Motor neuron (in vitro differentiated cells): Measurements from ENCODE around the gene FLNC. TPM values are rescaled to one million over a fixed set of nuclear protein-coding genes. Genes with fewer than 3 reads are reported as not detected.

Experiments used
- ATAC-seq, 8 experiments: fragments of 200-7000 bp; cut with Tn5 transposase; replicated peaks in 6 of 8; 2 replicates each; pipeline ENCODE4 v1.8.0; 2021; ENCODE audit warnings: mild to moderate bottlenecking in 8 of 8, moderate library complexity in 8 of 8
- H3K27ac ChIP-seq, 2 donors: fragments of 250-450 bp; sonication (Bioruptor Pico); 2 replicates each; pipeline ENCODE4 v1.9.0; 2021; ENCODE audit warnings: antibody characterized with exemption in 2 of 2, mild to moderate bottlenecking in 2 of 2, moderate library complexity in 1 of 2
- H3K4me1 ChIP-seq, 2 donors: fragments of 250-450 bp; sonication (Bioruptor Pico); replicated peaks in 1 of 2; 2 replicates each; pipeline ENCODE4 v1.6.1; 2021; ENCODE audit warnings: antibody characterized with exemption in 2 of 2, mild to moderate bottlenecking in 2 of 2, moderate library complexity in 1 of 2
- H3K4me3 ChIP-seq, 5 donors: fragments of 250-450 bp; sonication (Bioruptor Pico); 2 replicates each; pipeline ENCODE4 v1.9.0; 2021; ENCODE audit warnings: antibody characterized with exemption in 5 of 5, mild to moderate bottlenecking in 5 of 5, moderate library complexity in 4 of 5
- WGBS, 10 experiments: fragments of 450-650 bp; shearing (Covaris generic); methylation state at CpG; one replicate each; pipeline ENCODE4 v1.0.0; 2022; 5-methylcytosine and 5-hydroxymethylcytosine counted together
- in situ Hi-C, 9 experiments: fragments of 400-800 bp; cut with MboI; loops; one replicate each; pipeline ENCODE4 v1.15.0; 2021; ENCODE audit warnings: low sequenced_read_pairs in 9 of 9, low pct_unique_long_range_greater_than_20kb in 2 of 9; ENCODE audit not compliant: unreplicated experiment in 9 of 9
- total RNA-seq, 8 experiments: library from RNA; unstranded; fragments of 300-600 nt; gene quantifications; 2 replicates each; pipeline versions ENCODE4 v1.2.3 to v1.2.4, GENCODE V29; 2022

Gene FLNC
- total RNA-seq, 8 experiments from 2014 or later = 1.7 to 157 (median 25.9) TPM

GRCh38 chr7:128878226-128879105 lies 48.3 kb downstream of the FLNC start:
- no peak for ATAC-seq
- Histone ChIP-seq H3K4me3 (no peak overlapping the region), H3K27ac (no peak overlapping the region), H3K4me1 (peaks cover 0 to 11% of the 10 kb centered on the region in 2 donors)
- WGBS, 10 experiments = 40 to 100% (median 100%) methylated on average over 1 to 11 of the region's 14 CpGs; no CpG with 5 or more reads in 3 of the 10 experiments
- in situ Hi-C loops = loop anchor here in 5 of 9 experiments (25.0 kb wide), 4 partner anchors 266 to 466 kb away; partner anchors contain the start of genes HILPDA (in 1 of the 5) and IMPDH1 (in 1 of the 5)

DNA sequence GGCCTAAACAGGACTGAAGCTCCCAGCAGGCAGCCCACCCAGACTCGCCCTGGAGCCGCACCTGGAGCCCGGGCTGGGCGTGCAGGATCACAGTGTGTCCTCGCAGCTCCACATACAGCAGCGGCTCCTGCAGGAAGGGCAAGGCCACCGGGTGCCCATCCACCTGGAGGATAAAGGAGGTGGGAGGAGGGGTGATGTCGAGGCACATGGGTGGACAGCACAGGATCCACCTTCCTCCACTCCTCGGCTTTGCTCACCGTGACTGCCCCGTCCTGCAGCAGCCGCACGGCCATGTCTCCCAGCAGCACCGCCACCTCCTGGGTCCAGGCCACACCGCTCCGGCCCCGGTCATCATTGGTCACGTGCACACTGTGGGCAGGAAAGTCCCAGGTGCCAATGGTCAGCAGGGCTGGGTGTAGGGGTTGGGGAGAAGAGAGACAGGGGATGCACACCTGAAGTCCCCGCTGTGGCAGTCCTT lies 49.3 kb downstream of the FLNC start:
- Histone ChIP-seq H3K4me1 (peaks cover 0 to 9% of the 10 kb centered on the region in 2 donors), H3K4me3 (no peak overlapping the region), H3K27ac (no peak overlapping the region)
- 60 to 63% methylated on average over 2 of the region's 19 CpGs; no CpG with 5 or more reads in 8 of the 10 experiments for WGBS, 10 experiments
- peak in 2 of 8 experiments; percentile 4 to 30 for ATAC-seq
- in situ Hi-C loops = loop anchor here in 5 of 9 experiments (25.0 kb wide), 4 partner anchors 267 to 467 kb away; partner anchors contain the start of genes HILPDA (in 1 of the 5) and IMPDH1 (in 1 of the 5)

- H3K4me1 ChIP-seq = peaks cover 0 to 7% of the 10 kb centered on the region in 2 donors
- in situ Hi-C loops = loop anchor here in 5 of 9 experiments (25.0 kb wide), 4 partner anchors 268 to 468 kb away; partner anchors contain the start of genes HILPDA (in 1 of the 5) and IMPDH1 (in 1 of the 5)
- no peak overlapping the region for H3K27ac ChIP-seq
- no peak overlapping the region for H3K4me3 ChIP-seq
- ATAC-seq = peak; percentile 89 to 95 (median 93)
- 12 to 83% (median 40%) methylated on average over 1 to 4 of the region's 31 CpGs; no CpG with 5 or more reads in 6 of the 10 experiments for WGBS, 10 experiments
Observed at GRCh38 chr7:128879939-128880746, 49.9 kb downstream of the FLNC start.

DNA sequence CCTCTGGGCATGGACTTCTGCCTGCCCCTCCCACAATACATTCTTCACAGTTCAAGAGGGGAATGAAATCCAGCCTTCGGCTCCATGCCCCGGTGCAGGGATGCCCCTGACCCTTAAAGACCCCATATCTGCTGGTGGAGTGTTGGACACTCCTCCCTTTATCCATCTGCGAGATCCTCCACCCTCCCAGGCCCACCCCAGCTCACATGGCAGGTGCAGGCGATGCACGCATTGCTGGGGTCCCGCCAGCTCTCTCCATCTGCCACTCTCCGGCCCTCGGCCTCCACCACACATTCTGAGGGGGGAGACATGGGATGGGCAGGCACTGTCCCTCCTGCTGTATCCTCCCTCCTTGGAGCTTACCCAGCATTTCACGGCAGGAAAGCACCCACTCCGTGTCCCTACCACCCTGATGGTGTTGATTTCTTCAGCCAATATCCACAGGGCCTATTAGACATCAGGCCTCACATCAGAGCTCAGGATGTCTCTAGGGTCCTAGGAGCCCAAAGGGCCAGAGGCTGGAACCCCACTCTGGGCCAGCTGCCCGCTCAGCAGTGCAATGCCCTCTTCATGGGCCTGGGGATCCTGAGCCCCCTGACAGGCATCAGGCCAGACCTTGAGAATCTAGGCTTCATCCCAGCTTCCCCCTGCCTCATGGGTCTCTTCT lies 50.7 kb downstream of the FLNC start:
- WGBS, 10 experiments = 28 to 90% (median 45%) methylated on average over 2 of the region's 11 CpGs; no CpG with 5 or more reads in 7 of the 10 experiments
- in situ Hi-C loops = loop anchor here in 5 of 9 experiments (25.0 kb wide), 4 partner anchors 269 to 469 kb away; partner anchors contain the start of genes HILPDA (in 1 of the 5) and IMPDH1 (in 1 of the 5)

DNA sequence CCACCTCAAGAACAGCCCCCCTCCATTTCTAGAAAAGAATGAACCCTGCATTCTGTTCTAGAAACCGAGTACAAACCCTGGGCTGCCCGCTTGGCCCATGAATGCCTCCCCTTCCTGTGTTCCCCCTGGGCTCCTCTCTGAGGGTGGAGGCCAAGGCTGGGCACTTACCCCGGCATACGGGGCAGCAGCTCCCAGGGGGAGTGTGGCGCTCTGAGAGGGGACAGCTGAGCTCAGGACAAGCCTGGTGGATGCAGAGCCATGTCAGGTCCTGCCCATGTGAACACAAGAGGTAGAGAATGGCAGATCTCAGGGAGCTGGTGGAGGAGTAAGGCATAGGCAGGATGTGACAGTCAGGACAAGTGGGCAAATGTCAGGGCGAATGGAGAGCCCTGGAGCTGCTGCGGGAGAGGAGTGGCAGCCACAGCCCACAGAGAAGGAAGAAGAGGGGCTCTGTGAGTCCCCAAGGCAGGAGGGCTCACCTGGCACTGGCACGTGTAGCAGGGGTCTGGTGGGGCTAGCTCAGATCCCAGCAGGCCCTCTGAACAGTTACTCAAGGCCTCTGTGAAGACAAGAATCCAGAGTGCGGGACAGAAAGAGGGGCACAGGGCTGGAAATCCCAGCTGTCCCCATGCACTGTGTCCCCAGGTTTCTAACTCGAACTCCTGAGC lies 51.4 kb downstream of the FLNC start:
- Histone ChIP-seq H3K27ac (no peak overlapping the region), H3K4me3 (no peak overlapping the region), H3K4me1 (peaks cover 0 to 7% of the 10 kb centered on the region in 2 donors)
- in situ Hi-C loops = loop anchor here in 5 of 9 experiments (25.0 kb wide), 4 partner anchors 269 to 469 kb away; partner anchors contain the start of genes HILPDA (in 1 of the 5) and IMPDH1 (in 1 of the 5)
- no peak for ATAC-seq
- WGBS, 10 experiments = 53 to 100% (median 67%) methylated on average over 1 to 10 of the region's 10 CpGs; no CpG with 5 or more reads in 3 of the 10 experiments

More for the DNA sequence above, 50.7 kb downstream of the FLNC start:
- no peak overlapping the region for H3K4me3 ChIP-seq
- H3K4me1 ChIP-seq = peaks cover 0 to 7% of the 10 kb centered on the region in 2 donors
- no peak overlapping the region for H3K27ac ChIP-seq
- ATAC-seq = no peak

DNA sequence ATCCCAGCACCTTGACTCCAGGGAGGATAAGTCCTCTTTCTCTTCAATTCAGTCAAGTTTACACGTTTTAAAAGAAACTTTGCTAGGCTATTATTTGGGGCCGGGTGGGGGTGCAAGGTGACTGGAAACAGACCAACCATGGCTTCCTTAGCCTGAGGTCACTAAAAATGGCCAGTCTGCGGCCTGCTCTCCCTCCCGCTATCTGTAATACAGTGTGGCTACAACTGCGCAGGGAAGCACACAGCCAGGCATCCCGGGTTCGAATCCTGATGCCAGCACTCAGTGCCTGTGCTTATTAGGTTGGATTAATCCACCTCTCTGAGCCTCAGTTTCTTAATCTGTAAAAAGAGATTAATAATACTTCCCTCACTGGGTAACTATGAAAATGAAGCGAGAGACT lies 51.9 kb downstream of the FLNC start:
- in situ Hi-C loops = loop anchor here in 5 of 9 experiments (25.0 kb wide), 4 partner anchors 270 to 470 kb away; partner anchors contain the start of genes HILPDA (in 1 of the 5) and IMPDH1 (in 1 of the 5)

GRCh38 chr7:128883622-128884448 lies 53.6 kb downstream of the FLNC start:
- H3K27ac ChIP-seq = no peak overlapping the region
- 0 to 61% (median 39%) methylated on average over 1 to 6 of the region's 19 CpGs; no CpG with 5 or more reads in 3 of the 10 experiments for WGBS, 10 experiments
- no peak overlapping the region for H3K4me3 ChIP-seq
- ATAC-seq = peak; percentile 31 to 82 (median 48)
- H3K4me1 ChIP-seq = peaks cover 0 to 7% of the 10 kb centered on the region in 2 donors
- in situ Hi-C loops = loop anchor here in 5 of 9 experiments (25.0 kb wide), 4 partner anchors 272 to 472 kb away; partner anchors contain the start of genes HILPDA (in 1 of the 5) and IMPDH1 (in 1 of the 5)

More for the DNA sequence above, 51.9 kb downstream of the FLNC start:
- no peak overlapping the region for H3K27ac ChIP-seq
- no peak overlapping the region for H3K4me3 ChIP-seq
- H3K4me1 ChIP-seq = peaks cover 0 to 7% of the 10 kb centered on the region in 2 donors
- 45 to 100% (median 89%) methylated on average over 1 to 6 of the region's 8 CpGs; no CpG with 5 or more reads in 2 of the 10 experiments for WGBS, 10 experiments
- no peak for ATAC-seq

DNA sequence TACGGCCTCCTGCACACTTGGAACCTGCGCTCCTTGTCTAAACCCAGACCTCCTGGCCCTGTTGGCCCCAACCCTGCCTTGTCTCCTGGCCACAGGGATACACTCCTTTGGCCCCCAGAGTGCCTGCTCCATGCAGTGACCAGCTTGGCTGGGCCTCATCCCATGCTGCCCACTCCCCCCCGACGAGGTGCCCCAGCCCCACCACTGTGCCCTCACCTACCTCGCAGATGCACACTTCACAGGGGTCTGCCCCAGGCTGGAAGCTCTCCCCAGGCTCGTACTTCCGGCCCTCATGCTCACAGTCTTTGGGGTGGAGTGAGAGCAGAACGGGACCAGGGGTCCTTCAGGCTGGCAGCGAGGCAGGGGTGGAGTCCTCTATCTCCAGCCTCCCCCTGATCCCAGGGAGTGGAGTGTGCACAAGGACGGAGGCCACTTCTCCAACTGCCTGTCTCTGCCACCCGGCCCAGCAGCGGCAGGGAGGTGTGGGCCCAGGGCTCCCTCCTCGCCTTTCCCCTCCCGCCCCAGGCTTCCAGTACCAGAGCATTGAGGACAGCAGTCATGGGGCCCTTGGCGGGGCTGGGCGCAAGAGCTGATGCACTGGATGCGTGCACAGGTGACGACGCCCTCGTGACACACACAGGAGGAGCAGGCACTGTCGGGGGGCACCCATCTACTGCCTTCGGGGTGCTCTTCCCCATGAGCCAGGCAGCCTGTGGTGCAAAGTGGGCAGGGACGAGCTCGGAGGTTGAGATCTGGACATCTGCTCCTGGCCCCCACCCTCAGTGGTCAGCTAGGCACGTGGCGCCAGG lies 54.6 kb downstream of the FLNC start:
- peaks cover 0 to 6% of the 10 kb centered on the region in 2 donors for H3K4me1 ChIP-seq
- no peak overlapping the region for H3K4me3 ChIP-seq
- peak in 1 of 8 experiments; percentile 5 for ATAC-seq
- no peak overlapping the region for H3K27ac ChIP-seq
- WGBS, 10 experiments = 80 to 100% (median 92%) methylated on average over 1 to 5 of the region's 26 CpGs; no CpG with 5 or more reads in 6 of the 10 experiments
- in situ Hi-C loops = loop anchor here in 5 of 9 experiments (25.0 kb wide), 4 partner anchors 272 to 472 kb away; partner anchors contain the start of genes HILPDA (in 1 of the 5) and IMPDH1 (in 1 of the 5)

DNA sequence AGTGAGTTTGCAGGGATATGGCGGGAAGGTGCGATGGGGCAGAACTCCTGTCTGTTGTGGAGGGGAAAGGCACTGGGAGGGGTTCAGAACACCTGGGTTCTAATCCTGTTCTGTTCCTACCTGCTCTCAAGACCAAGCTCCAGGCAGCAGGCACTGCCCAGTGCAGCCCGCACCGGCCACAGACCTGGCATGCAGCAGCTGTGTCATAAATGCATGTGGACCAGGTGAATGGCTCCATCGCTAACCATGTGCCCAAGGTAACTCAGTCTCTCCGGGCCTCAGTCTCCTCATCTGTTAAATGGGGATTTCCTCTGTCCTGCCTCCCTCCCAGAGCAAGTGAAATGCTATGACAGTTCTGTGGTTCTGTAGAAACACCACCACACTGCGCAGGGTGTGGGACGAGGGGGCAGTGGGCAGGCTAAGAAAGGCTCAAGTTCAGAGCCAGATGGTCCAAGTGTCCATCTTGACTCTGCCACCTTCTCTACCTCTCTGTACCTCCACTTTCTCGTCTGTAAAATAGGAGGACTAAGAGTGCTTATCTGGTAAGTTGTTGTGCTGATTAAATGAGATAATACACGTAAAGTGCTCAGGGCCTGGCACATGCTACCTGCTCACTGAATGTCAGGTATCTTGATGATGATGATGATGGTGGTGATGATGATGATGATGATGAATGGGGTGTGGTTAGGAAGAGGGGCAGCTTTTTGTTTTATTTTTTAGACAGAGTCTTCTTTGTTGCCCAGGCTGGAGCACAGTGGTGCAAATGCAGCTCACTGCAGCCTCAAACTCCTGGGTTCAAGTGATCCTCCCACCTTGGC lies 55.4 kb downstream of the FLNC start:
- Histone ChIP-seq H3K4me3 (no peak overlapping the region), H3K4me1 (no peaks in the 10 kb centered on the region), H3K27ac (no peak overlapping the region)
- 67 to 100% (median 78%) methylated on average over 1 to 6 of the region's 10 CpGs; no CpG with 5 or more reads in 3 of the 10 experiments for WGBS, 10 experiments
- no peak for ATAC-seq
- in situ Hi-C loops = loop anchor here in 5 of 9 experiments (25.0 kb wide), 4 partner anchors 273 to 473 kb away; partner anchors contain the start of genes HILPDA (in 1 of the 5) and IMPDH1 (in 1 of the 5)
